ENCODE data around the gene IQCH.
A peak's percentile ranks its signal among the peaks of the same experiment; 100 is the strongest.

The IQCH gene

GRCh38 chr15:67534360-67534759 is 279.8 kb downstream of the IQCH start:
- Histone ChIP-seq H3K9me3 (replicated peaks; ENCODE audit: insufficient read depth, low read length) (no peaks in the 10 kb centered on the region), H3K27me3 (replicated peaks; ENCODE audit: insufficient read depth, low read length) (no peaks in the 10 kb centered on the region), H3K79me2 (ENCODE audit: low read length) (no peaks in the 10 kb centered on the region), H3K9ac (ENCODE audit: low read length) (no peak overlapping the region), H3K4me2 (ENCODE audit: low read depth, low read length) (peak overlapping the region; percentile 34), H4K20me1 (ENCODE audit: insufficient read depth, low read length) (no peaks in the 10 kb centered on the region), H3K4me3 (ENCODE audit: low read length) (peak overlapping the region; percentile 1; the same call in 1 of the 2 replicates), H3F3A (ENCODE audit: insufficient read depth, low read length) (peaks cover 24% of the 10 kb centered on the region), H3K27ac (ENCODE audit: low read length) (peak overlapping the region; percentile 32; the same call in 1 of the 2 replicates), H3K4me1 (ENCODE audit: low read length) (peaks cover 20% of the 10 kb centered on the region), H3K36me3 (replicated peaks; ENCODE audit: insufficient read depth, low read length) (no peaks in the 10 kb centered on the region), H3K9me2 (replicated peaks; ENCODE audit: insufficient read depth, low read length) (no peaks in the 10 kb centered on the region), H2AFZ (ENCODE audit: low read length) (no peak overlapping the region)
- DNase-seq, result peak; percentile 11
- TF ChIP-seq EZH2phosphoT487 (IDR thresholded peaks at IDR 0.05; ENCODE audit: low read length) (no peak), EZH2 (optimal IDR thresholded peaks at IDR 0.05; ENCODE audit: low read depth, low read length) (no peak)
- TF ChIP-seq, protein P1, sequence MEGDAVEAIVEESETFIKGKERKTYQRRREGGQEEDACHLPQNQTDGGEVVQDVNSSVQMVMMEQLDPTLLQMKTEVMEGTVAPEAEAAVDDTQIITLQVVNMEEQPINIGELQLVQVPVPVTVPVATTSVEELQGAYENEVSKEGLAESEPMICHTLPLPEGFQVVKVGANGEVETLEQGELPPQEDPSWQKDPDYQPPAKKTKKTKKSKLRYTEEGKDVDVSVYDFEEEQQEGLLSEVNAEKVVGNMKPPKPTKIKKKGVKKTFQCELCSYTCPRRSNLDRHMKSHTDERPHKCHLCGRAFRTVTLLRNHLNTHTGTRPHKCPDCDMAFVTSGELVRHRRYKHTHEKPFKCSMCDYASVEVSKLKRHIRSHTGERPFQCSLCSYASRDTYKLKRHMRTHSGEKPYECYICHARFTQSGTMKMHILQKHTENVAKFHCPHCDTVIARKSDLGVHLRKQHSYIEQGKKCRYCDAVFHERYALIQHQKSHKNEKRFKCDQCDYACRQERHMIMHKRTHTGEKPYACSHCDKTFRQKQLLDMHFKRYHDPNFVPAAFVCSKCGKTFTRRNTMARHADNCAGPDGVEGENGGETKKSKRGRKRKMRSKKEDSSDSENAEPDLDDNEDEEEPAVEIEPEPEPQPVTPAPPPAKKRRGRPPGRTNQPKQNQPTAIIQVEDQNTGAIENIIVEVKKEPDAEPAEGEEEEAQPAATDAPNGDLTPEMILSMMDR (IDR thresholded peaks at IDR 0.05; ENCODE audit: low read length), result no peak

GRCh38 chr15:67537771-67538170 is 283.2 kb downstream of the IQCH start:
- no peak overlapping the region for H3K4me3 ChIP-seq (ENCODE audit: low read length)
- no peak for DNase-seq
- H3F3A ChIP-seq (ENCODE audit: insufficient read depth, low read length), result peaks cover 35% of the 10 kb centered on the region
- H3K9me2 ChIP-seq (replicated peaks; ENCODE audit: insufficient read depth, low read length), result no peaks in the 10 kb centered on the region
- H3K79me2 ChIP-seq (ENCODE audit: low read length), result peaks cover 8% of the 10 kb centered on the region; the same call in 1 of the 2 replicates
- no peak overlapping the region for H2AFZ ChIP-seq (ENCODE audit: low read length)
- no peak for TF ChIP-seq EZH2phosphoT487 (IDR thresholded peaks at IDR 0.05; ENCODE audit: low read length)
- TF ChIP-seq, protein P1 (IDR thresholded peaks at IDR 0.05; ENCODE audit: low read length), result no peak
- TF ChIP-seq EZH2 (optimal IDR thresholded peaks at IDR 0.05; ENCODE audit: low read depth, low read length), result no peak
- H4K20me1 ChIP-seq (ENCODE audit: insufficient read depth, low read length), result no peaks in the 10 kb centered on the region
- no peaks in the 10 kb centered on the region for H3K9me3 ChIP-seq (replicated peaks; ENCODE audit: insufficient read depth, low read length)
- H3K4me1 ChIP-seq (ENCODE audit: low read length), result peaks cover 34% of the 10 kb centered on the region
- no peak overlapping the region for H3K9ac ChIP-seq (ENCODE audit: low read length)
- H3K27ac ChIP-seq (ENCODE audit: low read length), result no peak overlapping the region
- no peaks in the 10 kb centered on the region for H3K36me3 ChIP-seq (replicated peaks; ENCODE audit: insufficient read depth, low read length)
- no peak overlapping the region for H3K4me2 ChIP-seq (ENCODE audit: low read depth, low read length)
- no peaks in the 10 kb centered on the region for H3K27me3 ChIP-seq (replicated peaks; ENCODE audit: insufficient read depth, low read length)

DNA sequence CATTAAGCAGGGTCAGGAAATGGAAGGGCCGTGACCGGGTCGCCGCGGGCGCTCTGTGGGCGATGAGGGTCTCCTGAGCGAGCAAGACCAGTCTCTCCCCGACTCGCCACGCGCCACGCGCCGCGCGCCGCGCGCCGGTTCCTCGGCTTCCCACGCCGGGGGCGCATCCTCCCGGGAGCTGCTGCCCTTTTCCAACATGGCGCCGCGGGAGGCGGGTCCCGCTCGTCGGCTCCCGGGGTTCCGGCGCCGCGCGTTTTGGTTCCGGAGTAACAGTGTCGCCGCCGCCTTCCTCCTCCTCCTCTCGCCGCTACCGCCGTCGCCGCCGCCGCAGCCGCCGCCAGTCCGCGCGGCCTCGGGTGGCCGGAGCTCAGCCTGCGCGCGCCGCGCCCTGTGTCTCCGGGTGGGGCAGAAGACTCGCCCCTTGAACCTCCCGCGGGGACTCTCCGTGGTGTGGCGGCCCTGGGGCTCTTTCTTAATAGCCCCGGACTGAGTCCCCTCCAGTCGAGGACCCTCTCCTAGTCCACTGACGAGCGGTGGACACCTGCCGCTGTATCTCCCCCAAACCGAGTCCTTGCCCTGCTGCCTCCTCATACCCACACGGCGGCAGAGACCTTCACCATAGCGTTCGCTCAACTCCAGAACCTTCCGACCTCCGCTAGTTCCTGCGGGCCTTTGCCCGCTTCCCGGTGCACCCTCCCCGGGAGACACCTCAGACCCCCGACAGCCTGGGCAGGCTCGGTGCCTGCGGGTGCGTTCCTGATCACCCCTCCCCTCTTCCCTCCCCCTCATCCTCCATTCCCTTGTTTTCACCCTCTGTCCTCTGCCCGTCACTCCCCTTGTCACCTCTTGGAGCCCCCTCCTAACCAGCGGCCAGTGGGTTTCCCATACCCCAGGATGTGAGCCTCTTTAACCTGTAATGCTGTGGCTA is 288.1 kb downstream of the IQCH start, which contains the start of gene MAP2K5:
TSS of gene MAP2K5 (plus strand) at position 284 of the 928 bp plus-strand sequence. CDS start at position 917, 633 bp downstream.
- DNase-seq, result peak; percentile 81

More for the DNA sequence above, 288.1 kb downstream of the IQCH start, which contains the start of gene MAP2K5:
- no peak for TF ChIP-seq EZH2 (optimal IDR thresholded peaks at IDR 0.05; ENCODE audit: low read depth, low read length)
- TF ChIP-seq EZH2phosphoT487 (IDR thresholded peaks at IDR 0.05; ENCODE audit: low read length), result no peak
- TF ChIP-seq, protein P1 (IDR thresholded peaks at IDR 0.05; ENCODE audit: low read length), result no peak
- Histone ChIP-seq H2AFZ (ENCODE audit: low read length) (peak within 1 kb of the TSS; percentile 94), H3K27me3 (replicated peaks; ENCODE audit: insufficient read depth, low read length) (no peaks in the 10 kb centered on the region), H3K9me3 (replicated peaks; ENCODE audit: insufficient read depth, low read length) (no peaks in the 10 kb centered on the region), H3K36me3 (replicated peaks; ENCODE audit: insufficient read depth, low read length) (no peaks in the 10 kb centered on the region), H3K4me1 (ENCODE audit: low read length) (peaks cover 24% of the 10 kb centered on the region), H4K20me1 (ENCODE audit: insufficient read depth, low read length) (no peaks in the 10 kb centered on the region), H3K4me3 (ENCODE audit: low read length) (peak within 1 kb of the TSS; percentile 98), H3K9me2 (replicated peaks; ENCODE audit: insufficient read depth, low read length) (no peaks in the 10 kb centered on the region), H3K27ac (ENCODE audit: low read length) (peak within 1 kb of the TSS; percentile 72; the same call in 1 of the 2 replicates), H3K4me2 (ENCODE audit: low read depth, low read length) (peak within 1 kb of the TSS; percentile 95), H3K79me2 (ENCODE audit: low read length) (peaks cover 14% of the 10 kb centered on the region; the same call in 1 of the 2 replicates), H3K9ac (ENCODE audit: low read length) (peak within 1 kb of the TSS; percentile 76), H3F3A (ENCODE audit: insufficient read depth, low read length) (peaks cover 24% of the 10 kb centered on the region)
